ENCODE measurements around the gene IL20.
"Not testable (repeated sequence)": the region's sequence is repeated elsewhere in the genome, so short reads cannot be mapped to it uniquely, and the experiment has no call there.

IL20 gene

DNA sequence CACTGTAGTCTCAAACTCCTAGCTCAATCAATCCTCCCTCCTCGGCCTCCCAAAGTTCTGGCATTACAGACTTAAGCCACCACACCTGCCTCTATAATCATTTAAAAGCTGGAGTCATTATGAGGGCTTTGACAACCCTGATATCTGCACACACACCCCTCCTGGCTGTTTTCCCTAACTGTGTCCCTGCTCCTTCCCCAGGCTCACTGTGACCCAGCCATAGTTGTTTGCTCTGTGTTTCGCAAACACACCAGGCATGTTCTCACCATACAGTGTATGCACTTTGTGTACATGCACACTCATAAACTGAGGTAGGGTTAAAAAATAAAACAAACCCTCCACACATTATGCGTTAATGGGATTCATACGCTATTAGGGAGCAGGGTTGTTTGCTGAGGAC, 21.8 kb upstream of the IL20 start:
- no peak for DNase-seq

DNA sequence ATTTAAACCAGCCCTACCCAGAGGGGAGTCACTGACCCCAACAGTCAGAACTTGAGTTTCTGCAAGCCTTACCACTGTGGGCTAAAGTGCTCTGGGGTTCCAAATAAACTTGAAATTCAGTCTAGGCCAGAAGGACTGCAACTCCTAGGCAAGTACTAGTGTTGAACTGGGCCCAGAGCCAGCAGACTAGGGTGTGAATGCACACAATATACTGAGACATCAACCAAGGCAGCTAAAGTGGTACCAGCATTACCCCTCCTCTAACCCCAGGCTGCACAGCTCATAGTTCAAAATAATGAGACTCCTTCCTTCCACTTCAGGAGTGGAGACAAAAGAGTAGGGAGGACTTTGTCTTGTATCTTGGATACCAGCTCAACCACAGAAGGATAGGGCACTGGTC, 18.9 kb upstream of the IL20 start:
- no peak for DNase-seq

DNA sequence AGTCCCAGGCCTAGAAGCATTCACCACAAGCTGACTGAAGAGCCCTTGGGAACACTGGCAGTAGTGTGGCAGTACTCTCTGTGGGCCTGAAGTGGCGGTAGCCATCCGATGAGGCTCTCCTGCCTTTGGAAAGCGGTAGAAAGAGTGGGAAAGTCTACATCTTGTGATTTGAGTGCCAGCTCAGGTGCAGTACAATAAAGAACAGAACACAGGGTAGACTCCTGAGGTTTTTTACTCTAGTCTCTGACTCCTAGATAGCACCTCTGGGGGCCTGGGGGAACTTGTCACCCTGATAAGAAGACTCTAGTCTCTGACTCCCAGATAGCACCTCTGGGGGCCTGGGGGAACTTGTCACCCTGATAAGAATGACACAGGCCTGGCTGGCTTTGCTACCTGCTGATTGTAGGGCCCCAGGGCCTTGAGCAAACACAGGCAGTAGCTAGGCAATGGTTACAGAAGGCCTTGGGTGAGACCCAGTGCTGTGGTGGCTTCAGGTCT, 18.0 kb upstream of the IL20 start:
- DNase-seq: no peak

DNA sequence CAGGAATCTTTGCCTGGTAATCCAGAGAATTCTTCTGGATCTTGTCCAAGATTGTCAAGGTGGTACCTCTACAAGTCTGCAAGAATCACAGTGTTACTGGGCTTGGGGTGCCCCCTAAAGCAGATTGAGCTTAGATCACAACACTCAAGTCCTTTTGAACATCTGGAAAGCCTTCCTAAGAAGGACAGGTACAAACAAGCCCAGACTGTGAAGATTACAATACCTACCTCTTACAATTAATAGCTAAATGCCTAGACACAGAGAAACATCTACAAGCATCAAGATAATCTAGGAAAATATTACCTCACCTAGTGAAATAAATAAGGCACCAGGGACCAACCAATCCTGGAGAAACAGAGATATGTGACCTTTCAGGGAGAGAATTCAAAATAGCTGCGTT, 17.5 kb upstream of the IL20 start:
- no peak for DNase-seq

DNA sequence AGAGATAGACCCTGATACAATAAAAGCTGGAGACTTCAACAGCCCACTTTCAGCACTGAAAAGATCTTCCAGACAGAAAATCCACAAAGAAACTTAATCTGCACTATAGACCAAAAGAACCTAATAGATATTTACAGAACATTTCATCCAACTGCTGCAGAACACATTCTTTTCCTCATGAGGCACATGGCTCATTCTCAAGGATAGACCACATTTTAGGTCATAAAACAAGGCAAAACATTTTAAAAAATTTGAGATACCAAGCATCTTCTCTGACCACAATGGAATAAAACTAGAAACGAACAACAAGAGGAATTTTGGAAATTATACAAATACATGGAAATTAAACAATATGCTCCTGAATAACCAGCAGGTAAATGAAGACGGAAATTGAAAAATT, 15.0 kb upstream of the IL20 start:
- DNase-seq: no peak

DNA sequence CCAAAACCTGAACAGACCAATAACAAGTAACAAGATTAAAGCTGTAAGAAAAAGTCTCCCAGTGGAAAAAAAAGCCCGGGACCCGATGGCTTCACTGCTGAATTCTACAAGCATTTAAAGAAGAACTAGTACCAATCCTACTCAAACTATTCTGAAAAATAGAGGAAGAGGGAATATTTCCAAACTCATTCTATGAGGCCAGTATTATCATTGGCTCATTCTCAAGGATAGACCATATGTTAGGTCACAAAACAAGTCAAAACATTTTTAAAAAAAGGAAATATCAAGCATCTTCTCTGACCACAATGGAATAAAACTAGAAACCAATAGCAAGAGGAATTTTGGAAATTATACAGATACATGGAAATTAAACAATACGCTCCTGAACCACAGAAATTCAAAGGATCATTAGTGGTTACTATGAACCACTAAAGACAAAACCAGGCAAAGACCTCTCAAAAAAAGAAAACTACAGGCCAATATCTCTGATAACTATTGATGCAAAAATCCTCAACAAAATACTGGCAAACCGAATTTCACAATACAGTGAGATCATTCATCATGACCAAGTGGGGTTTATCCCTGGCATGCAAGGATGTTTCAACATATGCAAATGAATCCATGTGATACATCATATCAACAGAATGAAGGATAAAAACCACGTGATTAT, 13.9 kb upstream of the IL20 start:
- no peak for DNase-seq

DNA sequence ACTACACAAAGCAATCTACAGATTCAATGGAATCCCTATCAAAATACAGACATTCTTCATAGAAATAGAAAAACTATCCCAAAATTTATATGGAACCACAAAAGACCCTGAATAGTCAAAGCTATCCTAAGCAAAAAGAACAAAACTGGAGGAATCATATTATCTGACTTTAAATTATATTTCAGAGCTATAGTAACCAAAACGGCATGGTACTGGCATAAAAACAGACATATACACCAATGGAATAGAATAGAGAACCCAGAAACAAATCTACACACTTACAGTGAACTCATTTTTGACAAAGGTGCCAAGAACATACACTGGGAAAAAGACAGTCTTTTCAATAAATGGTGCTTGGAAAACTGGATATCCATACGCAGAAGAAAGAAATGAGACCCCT, 12.8 kb upstream of the IL20 start:
- DNase-seq: not testable (repeated sequence)

DNA sequence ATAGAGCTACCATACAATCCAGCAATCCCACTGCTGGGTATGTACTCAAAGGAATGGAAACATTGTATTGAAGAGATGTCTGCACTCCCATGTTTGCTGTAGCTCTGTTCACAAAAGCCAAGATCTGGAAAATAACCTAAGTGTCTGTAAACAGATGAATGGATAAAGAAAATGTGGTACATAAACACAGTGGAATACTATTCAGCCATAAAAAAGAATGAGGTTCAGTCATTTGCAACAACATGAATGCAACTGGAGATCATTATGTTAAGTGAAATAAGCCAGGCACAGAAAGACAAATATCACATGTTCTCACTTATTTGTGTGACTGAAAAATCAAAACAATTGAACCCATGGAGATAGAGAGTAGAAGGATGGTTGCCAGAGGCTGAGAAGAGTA, 11.7 kb upstream of the IL20 start:
- not testable (repeated sequence) for DNase-seq

DNA sequence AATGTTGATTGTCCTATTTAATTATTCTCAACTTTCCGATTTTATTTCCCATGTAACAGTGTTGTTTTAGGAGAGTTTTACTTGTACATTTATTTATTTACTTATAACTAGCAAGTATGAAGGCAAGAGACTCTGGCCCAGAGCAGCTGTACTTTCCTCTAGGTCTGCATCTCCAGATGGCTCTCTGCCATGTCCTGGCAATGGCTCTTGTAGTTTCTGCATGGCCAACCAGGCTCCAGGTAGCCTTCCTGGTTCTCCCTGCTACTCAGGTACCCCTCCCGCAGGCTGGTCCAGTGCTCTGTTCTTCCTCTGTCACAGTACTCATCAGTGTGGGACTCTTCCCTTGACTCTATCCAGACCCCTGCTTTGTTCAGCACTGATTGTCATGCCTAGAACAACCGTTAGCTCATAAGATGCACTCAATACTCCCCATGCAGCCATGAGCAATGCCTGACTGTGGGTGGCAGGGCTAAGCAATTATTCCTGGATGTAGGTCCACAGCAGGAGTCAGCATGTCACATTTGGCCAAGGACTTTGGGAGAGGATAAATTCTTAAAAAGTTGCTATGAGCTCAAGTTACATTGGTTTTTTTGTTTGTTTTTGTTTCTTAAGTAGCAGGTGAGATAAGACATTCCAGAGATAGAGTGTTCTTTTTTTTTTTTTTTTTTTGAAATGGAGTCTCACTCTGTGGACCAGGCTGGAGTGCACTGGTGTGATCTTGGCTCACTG, 10.9 kb upstream of the IL20 start:
- DNase-seq: no peak

DNA sequence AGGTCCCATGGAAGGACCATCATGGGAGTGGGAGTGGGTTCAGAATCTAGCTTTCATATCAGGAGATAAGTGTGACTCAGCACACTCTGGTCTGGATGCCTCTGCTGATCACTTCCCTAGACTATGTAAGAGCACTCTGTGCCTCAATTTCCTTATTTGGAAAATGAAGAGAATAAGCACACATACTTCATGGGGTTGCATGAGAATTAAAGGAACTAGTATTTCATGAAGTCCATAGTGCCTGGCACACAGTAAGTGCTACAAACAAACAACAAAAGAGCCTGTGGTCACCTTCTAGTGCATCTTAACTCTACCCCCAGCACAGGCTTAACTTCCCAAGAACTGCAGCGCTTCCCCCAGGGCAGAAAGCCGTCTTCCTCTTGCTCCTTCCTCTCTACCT, 9.6 kb upstream of the IL20 start:
- no peak for DNase-seq

DNA sequence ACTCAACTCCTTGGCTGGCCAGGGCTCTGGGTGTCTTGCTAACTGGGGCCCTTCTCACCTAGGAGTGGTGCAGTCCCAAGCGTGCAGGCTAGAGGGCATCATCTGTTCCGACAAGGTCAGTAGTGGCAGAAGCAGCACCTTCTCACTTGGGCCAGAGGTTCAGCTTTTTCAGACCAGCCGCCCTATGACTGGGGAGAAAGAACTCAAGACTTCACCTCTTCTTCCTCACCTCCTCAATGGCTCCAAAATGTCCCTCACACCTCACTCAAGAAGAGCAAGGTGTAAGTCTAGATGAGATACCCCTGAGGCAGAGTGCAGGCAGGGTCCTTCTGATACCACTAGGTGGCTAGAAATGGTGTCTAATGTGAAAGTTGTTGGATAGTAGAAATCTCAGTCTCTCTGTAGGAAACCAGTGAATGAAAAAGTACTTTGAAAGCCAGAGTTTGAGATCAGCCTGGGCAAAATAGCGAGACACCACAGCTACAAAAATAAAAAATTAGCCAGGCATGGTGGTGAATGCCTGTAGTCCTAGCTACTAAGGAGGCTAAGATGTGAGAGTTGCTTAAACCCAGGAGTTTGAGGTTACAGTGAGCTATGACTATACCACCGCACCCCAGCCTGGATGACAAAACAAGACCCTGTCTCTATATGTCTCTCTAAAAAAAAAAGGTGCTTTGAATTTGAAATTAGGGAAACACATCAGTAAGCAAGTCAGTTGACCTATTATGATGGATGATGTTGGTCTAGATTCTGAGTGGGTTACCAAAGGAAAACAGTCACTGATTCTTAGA, 8.6 kb upstream of the IL20 start:
- no peak for DNase-seq

DNA sequence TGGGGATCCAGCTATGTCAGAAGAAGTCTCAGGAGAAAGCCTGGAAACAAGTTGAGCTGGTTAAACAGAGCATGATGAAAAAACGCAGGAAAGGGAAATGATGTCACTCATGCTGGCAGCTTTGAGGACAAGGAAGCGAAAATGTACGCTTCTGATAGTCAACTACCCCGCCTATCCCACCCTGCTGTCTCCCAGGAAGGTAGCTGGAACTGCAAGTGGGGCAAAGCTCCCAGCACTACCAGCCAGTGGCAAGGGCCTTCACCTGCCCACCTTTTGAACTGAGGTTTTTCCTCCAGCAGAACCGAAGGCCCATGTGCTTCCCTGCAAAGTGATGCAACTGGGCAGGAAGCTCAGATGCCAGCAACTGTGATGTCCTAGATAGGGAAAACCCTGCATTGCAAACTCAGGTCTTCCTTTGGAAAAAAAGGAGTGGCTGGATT, 6.3 kb upstream of the IL20 start:
- no peak for DNase-seq

DNA sequence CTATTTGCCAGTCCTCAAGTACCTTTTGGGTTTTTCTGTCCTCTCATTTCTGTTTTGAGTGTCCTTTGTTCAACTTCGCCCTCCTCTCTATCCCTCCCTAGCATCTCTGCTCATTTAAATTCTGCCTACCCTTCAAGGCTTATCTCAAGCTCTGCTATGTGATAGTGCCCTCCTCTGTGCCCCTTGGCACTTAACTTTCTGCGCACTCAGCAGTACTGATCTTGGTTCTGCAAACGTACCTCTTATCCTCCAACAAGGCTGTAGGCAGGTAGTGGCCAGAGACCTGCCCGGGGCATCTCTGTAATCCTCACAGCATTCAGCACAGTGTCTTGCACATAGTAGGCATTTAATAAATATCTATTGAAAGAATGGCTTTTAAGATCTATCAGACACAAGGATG, 5.3 kb upstream of the IL20 start:
- DNase-seq: no peak

DNA sequence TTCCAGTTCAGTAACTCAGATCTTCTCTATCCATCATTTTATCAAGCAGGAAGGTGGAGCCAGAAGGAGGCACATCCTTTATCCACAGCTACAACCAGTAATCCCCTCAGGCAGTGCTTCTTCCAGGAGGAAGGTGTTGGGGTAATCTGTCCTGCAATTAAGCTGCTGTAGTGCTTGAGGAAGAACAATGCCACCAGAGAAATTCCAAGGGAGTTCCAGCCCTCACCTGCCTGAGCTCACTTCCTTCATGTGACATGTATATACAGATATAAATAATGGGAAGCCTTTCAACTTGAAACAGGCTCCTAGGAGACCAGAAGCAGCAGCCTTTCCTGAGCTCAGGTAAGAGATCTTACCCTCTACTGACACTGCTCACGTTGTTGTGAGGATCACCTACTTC, 2.2 kb upstream of the IL20 start:
- no peak for DNase-seq

DNA sequence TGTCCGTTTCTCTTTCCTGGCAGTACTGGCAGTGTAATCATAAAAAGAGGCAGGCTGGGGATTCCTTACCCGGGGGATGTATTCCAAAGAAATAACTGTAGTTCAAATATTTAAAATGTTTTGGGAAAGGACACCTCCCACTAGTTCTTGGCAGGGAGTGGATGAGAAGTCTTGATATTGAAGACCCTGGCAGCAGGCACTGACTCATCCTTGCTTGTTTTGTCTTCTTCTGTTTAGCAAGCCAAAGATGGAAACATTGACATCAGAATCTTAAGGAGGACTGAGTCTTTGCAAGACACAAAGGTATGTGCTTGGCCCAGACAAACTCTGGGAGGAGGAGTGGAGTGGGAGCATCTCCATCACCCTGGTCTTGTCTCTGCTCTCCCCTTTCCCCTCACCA, 639 bp downstream of the IL20 start:
- no peak for DNase-seq

DNA sequence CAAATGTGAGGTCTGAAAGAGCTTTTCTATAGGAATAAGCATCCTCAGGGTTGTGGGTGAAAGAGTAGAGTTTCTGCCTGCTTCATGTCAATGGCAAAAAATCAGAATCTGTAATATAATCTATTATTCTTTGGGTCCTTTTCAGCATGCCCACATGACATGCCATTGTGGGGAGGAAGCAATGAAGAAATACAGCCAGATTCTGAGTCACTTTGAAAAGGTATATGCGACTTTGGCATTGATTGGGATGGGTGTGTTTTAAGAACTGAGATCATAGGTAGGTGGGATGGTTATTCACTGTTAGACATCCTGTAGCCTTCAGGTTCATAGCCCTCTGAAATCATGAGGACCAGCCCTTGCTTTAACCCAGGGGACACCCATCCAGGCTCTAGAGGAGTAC, 1.8 kb downstream of the IL20 start:
- DNase-seq: no peak

DNA sequence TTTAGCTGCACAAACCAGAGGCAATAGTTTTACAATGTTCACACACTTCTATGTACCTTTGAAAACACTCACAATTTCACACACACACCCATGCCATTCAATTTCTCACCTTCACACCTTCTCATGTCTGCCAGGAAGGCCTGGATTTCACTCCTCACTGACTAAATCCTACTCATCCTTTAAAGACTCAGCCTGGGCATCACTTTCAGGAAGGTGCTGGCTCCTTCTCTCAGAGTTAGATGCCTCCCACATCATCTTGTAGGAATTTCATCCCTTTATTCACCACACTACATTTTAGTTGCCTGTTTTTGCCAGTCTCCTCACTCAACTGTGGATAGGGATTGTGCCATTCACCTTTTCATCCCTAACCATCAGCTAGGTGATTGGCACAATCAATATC, 2.3 kb downstream of the IL20 start:
- DNase-seq: no peak

DNA sequence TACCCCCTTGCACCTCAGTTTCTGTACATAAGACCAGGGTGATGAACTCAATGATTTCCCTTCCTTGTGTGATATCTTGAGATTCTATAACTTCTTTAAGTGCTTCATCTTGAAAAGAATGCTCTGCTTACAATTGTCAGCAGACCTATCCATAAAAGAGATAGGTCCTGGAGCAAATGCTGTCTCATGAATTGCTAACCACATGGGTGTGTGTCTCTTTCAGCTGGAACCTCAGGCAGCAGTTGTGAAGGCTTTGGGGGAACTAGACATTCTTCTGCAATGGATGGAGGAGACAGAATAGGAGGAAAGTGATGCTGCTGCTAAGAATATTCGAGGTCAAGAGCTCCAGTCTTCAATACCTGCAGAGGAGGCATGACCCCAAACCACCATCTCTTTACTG, 2.8 kb downstream of the IL20 start:
- no peak for DNase-seq

DNA sequence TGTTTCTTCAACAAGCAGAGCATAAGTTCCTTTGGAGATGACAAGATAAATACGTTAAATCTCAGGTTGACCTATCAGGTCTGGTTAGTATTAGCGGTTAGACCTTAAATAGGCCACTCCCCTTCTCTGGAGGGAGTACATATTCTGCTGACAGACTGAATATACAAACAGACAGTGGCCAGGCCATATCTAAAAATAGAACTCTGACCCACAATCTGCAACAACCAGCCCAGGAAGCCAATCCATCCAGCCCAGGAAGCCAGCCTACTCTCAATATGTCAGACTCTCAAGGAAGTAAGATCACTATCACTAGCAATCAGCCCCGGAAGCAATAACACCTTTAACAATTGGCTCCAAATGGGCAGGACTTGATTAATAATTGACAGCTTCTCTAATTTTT, 6.7 kb downstream of the IL20 start:
- DNase-seq: no peak

DNA sequence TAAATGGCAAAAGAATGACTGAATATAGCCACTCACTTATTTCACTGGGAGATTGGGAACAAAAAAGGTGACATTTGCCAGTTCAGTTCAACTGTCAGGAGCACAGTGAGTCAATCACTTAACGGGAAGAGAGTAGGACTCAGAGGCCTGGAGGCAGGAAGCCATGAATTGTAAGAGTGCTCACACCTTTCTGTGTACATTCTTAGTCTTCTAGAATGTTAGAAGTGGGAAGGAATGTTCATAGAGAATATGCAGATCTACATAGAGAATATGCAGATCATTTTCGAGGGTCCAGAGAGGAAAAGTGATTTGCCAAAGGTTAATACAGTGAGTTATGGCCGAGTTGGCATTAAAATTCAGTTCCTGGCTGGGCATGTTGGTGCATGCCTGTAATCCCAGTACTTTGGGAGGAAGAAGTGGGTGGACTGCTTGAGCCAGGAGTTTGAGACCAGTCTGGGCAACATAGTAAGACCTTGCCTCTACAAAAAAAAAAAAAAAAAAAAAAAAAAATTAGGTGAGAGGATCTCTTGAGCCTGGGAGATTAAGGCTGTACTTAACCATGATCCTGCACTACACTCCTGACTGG, 8.3 kb downstream of the IL20 start:
- no peak for DNase-seq

DNA sequence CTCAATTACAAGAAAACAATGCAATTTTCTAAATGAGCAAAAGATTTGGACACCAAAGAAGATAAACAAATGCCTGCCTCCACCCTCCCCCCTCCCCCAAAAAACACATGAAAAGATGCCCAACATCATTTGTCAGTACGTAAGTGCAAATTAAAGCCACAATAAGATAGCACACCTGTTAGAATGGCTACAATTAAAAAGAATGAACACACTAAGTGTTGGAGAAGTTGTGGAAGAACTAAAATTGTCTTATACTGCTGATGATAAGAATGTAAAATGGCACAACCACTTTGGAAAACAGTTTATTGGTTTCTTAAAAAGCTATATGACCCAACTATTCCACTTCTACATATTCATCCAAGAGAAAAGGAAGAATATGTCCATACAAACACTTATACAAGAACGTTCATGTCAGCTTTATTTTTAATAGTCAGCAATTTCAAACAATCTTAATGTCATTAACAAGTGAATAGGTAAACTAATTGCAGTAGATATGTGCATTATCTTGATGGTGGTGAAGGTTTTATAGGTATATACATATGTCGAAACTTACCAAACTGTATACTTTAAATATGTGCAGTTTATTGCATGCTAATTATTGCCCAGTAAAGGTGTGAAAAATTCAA, 10.4 kb downstream of the IL20 start:
- DNase-seq: no peak

DNA sequence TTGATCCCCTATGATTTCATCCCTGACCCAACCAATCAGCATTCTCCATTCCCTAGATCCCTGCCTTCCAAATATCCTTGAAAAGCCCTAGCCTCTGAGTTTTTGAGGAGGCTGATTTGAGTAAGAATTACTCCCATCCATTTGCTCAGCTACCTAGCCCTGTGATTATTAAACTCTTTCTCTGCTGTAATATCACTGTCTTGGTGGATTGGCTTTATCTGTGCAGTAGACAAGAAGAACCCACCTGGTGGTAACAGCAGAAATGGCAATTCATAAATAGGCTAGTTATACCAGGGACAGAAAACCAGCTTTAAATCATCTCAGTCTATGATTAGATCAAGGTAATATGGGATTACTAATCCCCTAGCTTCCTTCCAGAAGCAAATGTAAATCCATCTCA, 13.0 kb downstream of the IL20 start:
- DNase-seq: no peak

DNA sequence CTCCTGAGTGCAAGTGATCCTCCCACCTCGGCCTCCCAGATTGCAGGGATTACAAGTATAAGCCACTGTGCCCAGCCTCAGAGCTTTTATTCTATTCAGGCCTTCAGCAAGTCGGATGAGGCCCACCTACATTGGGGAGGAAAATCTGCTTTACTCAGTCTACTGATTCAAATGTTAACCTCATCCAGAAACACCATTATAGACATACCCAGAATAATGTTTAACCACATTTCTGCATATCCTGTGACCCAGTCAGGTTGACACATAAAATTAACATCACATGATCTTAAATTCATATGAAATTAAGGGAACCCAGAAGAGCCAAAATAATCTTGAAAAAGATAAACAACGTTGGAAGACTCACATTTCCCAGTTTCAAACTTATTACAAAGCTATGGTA, 14.9 kb downstream of the IL20 start:
- DNase-seq: no peak

All from amniotic stem cell (primary cell).